Esophagus muscularis mucosa (tissue), 3 donors: Measurements from ENCODE around the gene AK8.

Source experiments
- POLR2A ChIP-seq: fragments of 450-650 bp; IDR thresholded peaks from one replicate; pipeline ENCODE4 v1.6.1; 2017; ENCODE audit warnings: antibody characterized with exemption, moderate library complexity, mild to moderate bottlenecking, low read depth
- TF ChIP-seq, protein P1 (sequence below), 3 experiments: fragments of 200-600 bp in 2 of 3; fragments of 450-650 bp in 1 of 3; sonication (generic) in 2 of 3; IDR thresholded peaks; one replicate each; pipeline ENCODE4 v1.5.1; 2017 to 2019; ENCODE audit warnings: antibody characterized with exemption in 3 of 3, mild to moderate bottlenecking in 2 of 3, moderate library complexity in 1 of 3

DNA sequence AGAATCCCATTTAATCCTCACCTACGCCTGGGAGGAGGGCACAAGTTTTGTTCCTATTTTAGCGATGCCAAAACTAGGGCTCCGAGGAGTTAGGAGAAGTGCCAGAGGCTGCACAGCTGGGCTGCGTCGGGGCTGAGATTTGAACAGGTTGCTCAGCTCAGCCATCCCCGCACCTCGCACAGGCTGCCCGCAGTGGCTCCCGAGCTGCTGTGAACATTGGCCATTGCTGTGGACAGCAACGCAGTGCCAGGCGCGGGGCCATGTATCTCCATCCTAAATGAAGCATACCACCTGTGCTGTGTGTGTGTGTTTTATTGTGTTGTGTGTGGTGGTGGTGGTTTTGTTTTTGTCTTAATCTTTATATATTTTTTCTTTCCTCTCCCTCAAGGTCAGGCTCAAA, 52.0 kb downstream of the AK8 start:
- TF ChIP-seq, protein P1, sequence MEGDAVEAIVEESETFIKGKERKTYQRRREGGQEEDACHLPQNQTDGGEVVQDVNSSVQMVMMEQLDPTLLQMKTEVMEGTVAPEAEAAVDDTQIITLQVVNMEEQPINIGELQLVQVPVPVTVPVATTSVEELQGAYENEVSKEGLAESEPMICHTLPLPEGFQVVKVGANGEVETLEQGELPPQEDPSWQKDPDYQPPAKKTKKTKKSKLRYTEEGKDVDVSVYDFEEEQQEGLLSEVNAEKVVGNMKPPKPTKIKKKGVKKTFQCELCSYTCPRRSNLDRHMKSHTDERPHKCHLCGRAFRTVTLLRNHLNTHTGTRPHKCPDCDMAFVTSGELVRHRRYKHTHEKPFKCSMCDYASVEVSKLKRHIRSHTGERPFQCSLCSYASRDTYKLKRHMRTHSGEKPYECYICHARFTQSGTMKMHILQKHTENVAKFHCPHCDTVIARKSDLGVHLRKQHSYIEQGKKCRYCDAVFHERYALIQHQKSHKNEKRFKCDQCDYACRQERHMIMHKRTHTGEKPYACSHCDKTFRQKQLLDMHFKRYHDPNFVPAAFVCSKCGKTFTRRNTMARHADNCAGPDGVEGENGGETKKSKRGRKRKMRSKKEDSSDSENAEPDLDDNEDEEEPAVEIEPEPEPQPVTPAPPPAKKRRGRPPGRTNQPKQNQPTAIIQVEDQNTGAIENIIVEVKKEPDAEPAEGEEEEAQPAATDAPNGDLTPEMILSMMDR (IDR thresholded peaks at IDR 0.05), result no peak
- TF ChIP-seq POLR2A, result no peak
